AG08396 (cell line): ENCODE data around the gene GRB10.

Experiments used
- DNase-seq: peaks from one replicate; pipeline ENCODE4 v3.0.0; 2012; ENCODE audit warnings: low spot score, mixed read lengths

GRB10 gene

GRCh38 chr7:50653126-50653864 lies 129.4 kb downstream of the GRB10 start:
- DNase-seq, result no peak

DNA sequence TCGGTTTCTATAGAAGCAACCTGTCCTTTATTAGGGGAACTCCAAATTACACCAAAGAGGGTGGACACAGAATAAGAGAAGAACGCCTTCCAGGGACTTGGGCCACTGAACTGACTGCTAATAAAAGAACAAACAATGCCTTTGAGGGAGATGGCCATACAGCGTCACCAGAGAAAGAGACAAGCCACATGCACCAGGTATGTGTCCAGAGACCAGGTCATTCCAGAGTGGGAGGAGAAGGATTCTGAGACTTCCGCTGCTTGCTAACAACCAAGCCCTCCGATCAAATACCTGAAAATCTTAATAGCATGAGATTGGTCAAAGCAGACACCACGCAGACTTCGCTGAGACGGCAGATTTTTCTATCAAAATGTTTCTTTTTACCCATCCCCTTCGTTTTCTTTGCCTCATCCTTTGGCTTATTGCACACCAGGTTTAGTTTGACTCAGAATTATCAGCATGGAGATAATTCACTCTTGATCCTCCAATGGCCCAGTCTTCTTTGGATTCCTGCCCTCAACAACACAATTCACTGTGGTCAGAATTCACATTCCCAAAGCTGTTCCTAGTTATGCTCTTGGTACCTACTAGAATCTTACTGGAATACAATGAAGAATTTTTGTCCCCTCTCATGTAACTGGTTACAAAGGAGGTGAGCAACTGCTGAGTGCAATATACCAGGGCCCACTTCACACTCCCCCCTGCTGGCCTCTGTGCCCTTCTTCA lies 130.1 kb downstream of the GRB10 start:
- DNase-seq, result no peak

- no peak for DNase-seq
Observed at GRCh38 chr7:50651271-50651989, 131.3 kb downstream of the GRB10 start.

DNA sequence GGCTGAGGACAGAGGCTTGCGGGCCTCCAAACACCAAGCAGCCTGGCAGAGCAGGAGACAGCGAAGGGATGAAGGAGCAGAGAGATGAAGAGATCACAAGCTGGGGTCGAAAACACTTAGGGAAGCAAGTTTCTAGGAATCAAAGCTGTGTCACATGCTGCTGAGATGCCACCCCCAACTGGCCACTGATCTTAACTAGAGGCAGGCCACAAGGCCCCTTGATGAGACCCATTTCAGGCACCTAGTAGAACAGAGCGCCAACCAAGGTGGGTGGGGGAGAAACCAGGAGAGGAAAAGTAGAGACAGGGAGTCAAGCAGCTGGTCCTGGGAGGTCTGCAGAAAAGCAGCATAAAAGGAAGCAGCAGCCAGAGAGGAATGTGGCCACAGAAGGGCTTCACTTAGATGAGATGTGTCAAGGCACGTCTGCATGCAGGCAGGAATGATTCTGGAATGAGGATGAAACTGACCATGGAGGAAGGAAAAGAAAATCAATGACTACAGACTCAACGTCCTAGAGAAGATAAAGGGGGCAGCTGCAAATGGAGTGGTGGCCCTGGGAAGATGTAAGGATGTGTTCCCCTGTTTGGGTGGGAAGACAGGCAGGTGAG lies 132.5 kb downstream of the GRB10 start:
- no peak for DNase-seq

- DNase-seq, result no peak
Observed at GRCh38 chr7:50649259-50649885, 133.3 kb downstream of the GRB10 start.

DNA sequence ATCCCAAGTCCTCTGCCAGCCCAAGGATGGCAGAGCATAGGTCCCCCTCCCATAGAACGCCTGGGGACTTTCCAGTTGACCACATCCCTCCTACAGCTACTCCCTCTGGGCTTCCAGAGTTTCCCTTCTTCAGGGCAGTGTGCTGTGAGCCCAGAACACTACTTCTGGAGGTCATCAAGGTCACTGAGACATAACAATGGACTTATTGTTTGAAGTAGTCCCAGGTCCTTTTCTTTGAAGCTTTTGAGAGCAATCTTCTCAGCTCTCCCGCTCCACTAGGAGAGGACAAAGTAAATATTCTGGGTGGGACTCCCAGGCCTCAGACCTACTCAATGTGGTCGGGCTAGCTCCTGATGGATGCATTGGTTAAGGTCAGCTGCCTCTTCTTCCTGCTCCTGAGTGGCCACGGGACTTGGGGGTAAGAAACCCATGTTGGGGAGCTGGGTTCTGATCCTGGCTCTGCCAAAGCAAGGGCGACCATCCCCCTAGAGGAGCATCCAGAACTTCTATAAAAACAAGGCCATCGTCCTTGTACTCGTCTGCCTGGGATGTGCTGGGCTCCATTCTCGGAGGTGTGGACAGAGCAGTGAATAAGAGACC lies 134.0 kb downstream of the GRB10 start:
- no peak for DNase-seq

- DNase-seq, result no peak
Observed at GRCh38 chr7:50648076-50648475, 134.6 kb downstream of the GRB10 start.

- DNase-seq, result no peak
Observed at GRCh38 chr7:50647286-50647980, 135.3 kb downstream of the GRB10 start.

- no peak for DNase-seq
Observed at GRCh38 chr7:50646069-50646468, 136.6 kb downstream of the GRB10 start.

GRCh38 chr7:50645186-50645585 lies 137.5 kb downstream of the GRB10 start:
- DNase-seq, result no peak

GRCh38 chr7:50644586-50644985 lies 138.1 kb downstream of the GRB10 start:
- DNase-seq, result no peak

DNA sequence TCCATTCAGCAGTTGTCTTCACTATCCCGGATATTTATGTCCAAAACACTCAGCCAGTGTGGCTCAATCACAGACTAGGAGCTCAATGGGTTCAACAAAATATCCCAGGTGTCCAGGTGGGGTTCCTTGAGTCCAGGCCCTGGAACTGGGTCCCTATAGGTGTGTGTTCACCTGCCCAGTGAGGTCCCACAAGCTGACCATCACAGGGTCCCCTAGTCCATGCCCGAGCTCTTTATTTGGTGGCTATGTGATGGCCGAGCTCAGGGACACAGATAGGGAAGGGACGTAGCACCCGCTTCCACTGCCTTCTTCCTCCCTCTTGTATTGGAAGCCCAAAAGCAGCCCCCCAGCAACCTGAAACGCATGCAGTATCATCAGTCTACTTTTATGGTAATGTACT lies 138.6 kb downstream of the GRB10 start:
- no peak for DNase-seq

GRCh38 chr7:50641442-50642405 lies 141.0 kb downstream of the GRB10 start:
- no peak for DNase-seq

DNA sequence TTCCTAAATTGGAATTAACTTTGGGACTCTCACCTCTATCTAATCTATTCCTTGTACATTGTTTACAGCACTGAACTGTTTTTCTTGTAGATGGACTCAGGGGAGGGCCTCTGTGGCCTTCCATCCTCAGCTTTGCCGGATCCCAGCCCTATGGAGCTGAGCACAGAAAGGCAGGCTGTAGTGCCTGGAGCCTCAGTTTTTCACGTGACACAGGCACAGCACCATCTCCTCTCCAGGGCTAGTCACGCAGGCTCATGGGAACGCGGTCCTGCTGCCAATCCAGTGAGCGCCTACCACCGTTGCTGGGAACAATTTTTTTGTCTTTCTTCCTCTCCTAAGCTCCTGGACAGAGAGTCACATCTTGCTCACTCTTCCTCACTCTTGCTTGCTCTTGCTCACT lies 141.9 kb downstream of the GRB10 start:
- DNase-seq, result no peak

DNA sequence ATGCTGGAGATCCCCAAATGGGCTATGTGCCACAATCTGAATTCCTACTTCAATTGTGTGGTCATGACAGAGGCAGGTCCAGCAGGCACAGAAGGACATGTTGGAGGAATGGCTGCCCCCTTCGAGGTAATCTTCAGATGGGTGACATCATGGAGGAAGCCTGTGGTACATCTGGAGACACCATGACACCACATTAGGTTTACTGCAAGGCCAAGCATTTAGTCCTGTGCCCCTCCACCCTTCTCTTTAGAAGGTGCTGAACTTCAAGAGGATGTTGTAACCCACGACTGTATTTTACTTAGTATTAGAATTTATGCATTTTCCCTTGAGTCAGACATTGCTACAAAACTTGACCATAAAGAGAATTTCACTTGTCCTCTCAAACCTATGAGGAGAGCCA lies 142.4 kb downstream of the GRB10 start:
- no peak for DNase-seq

DNA sequence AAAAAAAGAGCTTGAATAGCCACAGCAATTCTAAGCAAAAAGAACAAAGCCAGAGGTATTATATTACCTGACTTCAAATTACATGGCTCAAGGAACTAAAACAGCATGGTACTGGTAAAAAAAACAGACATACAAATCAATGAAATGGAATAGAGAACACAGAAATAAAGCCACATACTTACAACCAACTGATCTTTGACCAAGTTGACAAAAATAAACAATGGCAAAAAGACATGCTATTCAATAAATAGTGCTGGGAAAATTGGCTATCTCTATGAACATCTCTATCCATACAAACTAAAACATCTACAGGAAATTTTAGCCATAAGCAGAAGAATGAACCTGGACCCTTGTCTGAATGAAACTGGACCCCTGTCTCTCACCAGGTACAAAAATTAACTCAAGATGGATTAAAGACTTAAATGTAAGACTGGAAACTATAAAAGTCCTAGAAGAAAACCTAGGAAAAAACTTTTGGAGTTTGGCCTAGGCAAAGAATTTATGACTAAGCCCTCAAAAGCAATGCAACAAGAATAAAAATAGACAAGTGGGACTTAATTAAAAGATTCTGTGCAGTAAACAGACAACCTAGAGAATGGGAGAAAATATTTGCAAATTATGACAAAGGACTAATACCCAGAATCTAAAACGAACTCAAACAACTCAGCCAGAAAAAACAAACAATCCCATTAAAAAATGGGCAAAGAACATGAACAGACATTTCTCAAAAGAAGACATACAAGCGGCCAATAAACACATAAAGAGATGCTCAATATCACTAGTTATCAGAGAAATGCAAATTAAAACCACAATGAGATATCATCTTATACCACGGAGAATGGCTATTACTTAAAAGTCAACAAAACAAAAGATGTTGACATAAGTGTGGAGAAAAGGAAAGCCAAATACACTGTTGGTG lies 144.7 kb downstream of the GRB10 start:
- DNase-seq, result no peak

DNA sequence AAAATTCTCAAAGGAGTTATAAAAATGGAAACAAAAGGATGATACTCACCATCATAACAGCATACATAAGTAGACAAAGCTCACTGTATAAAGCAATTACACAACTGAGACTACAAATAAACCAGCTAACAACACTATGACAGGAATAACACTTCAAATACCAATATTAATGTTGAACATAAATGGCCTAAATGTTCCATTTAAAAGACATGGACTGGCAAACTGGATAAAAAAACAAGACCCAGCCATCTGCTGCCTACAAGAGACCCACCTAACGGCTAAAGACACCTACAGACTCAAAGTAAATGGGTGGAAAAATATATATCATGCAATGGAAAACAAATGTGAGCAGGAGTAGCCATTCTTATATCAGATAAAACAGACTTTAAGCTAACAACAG lies 148.3 kb downstream of the GRB10 start:
- no peak for DNase-seq

DNA sequence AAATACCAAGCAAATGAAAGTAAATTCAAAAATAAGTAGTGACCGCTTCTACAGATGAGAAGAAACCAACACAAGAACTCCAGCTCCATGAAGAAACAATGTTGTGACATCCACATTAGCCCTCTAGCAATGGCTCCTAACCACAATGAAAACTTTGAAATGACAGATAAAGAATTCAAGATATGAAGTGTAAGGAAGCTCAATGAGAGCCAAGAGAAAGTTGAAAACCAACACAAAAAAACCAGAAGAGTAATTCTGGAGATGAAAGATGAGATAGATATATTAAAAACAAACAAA lies 149.3 kb downstream of the GRB10 start:
- DNase-seq, result no peak
